Parathyroid adenoma (tissue), 2 donors: ENCODE results near the gene LRATD1.

Experiments used
- H2AFZ ChIP-seq: fragments of 300-600 bp; sonication (generic); one replicate; pipeline ENCODE4 v1.7.0; 2017; ENCODE audit warnings: antibody characterized with exemption, mild to moderate bottlenecking
- H3K27ac ChIP-seq: fragments of 300-600 bp; sonication (generic); one replicate; pipeline ENCODE4 v1.7.0; 2017
- H3K27me3 ChIP-seq: fragments of 300-600 bp; sonication (generic); one replicate; pipeline ENCODE4 v1.7.0; 2017; ENCODE audit warnings: low read length; ENCODE audit not compliant: control insufficient read depth, insufficient read depth
- H3K36me3 ChIP-seq: fragments of 300-600 bp; sonication (generic); one replicate; pipeline ENCODE4 v1.7.0; 2017; ENCODE audit warnings: low read length; ENCODE audit not compliant: control insufficient read depth, insufficient read depth
- H3K4me1 ChIP-seq: fragments of 300-600 bp; sonication (generic); one replicate; pipeline ENCODE4 v1.7.0; 2017; ENCODE audit warnings: control low read depth
- H3K4me2 ChIP-seq: fragments of 300-600 bp; sonication (generic); one replicate; pipeline ENCODE4 v1.7.0; 2017; ENCODE audit warnings: low read length
- H3K4me3 ChIP-seq: fragments of 300-600 bp; sonication (generic); one replicate; pipeline ENCODE4 v1.7.0; 2017; ENCODE audit warnings: low read depth, low read length
- H3K79me2 ChIP-seq: fragments of 300-600 bp; sonication (generic); one replicate; pipeline ENCODE4 v1.7.0; 2017; ENCODE audit warnings: control low read depth
- H3K9ac ChIP-seq: fragments of 300-600 bp; sonication (generic); one replicate; pipeline ENCODE4 v1.7.0; 2017; ENCODE audit warnings: mild to moderate bottlenecking
- H3K9me3 ChIP-seq: fragments of 300-600 bp; sonication (generic); one replicate; pipeline ENCODE4 v1.7.0; 2017; ENCODE audit warnings: low read length; ENCODE audit not compliant: control insufficient read depth
- CTCF ChIP-seq: fragments of 300-600 bp; sonication (generic); IDR thresholded peaks from one replicate; pipeline ENCODE4 v1.7.0; 2017; ENCODE audit warnings: antibody characterized with exemption, mild to moderate bottlenecking
- donor health status: primary hyperparathyroidism.

LRATD1 gene

GRCh38 chr2:14601156-14601770, 31.3 kb upstream of the LRATD1 start:
- Histone ChIP-seq H3K4me1 (no peaks in the 10 kb centered on the region), H3K4me3 (no peak overlapping the region), H3K4me2 (no peak overlapping the region), H2AFZ (no peak overlapping the region), H3K9me3 (no peaks in the 10 kb centered on the region), H3K27ac (no peak overlapping the region), H3K79me2 (no peaks in the 10 kb centered on the region), H3K27me3 (no peaks in the 10 kb centered on the region), H3K9ac (no peak overlapping the region), H3K36me3 (no peaks in the 10 kb centered on the region)
- no peak for TF ChIP-seq CTCF

- no peak overlapping the region for H3K9ac ChIP-seq
- no peak for TF ChIP-seq CTCF
- no peaks in the 10 kb centered on the region for H3K79me2 ChIP-seq
- no peaks in the 10 kb centered on the region for H3K4me1 ChIP-seq
- no peaks in the 10 kb centered on the region for H3K9me3 ChIP-seq
- no peaks in the 10 kb centered on the region for H3K27me3 ChIP-seq
- no peak overlapping the region for H3K4me2 ChIP-seq
- H3K4me3 ChIP-seq: no peak overlapping the region
- no peak overlapping the region for H3K27ac ChIP-seq
- no peak overlapping the region for H2AFZ ChIP-seq
- no peaks in the 10 kb centered on the region for H3K36me3 ChIP-seq
These were observed 30.2 kb upstream of the LRATD1 start for GRCh38 chr2:14602309-14602708.

- no peak for TF ChIP-seq CTCF
- Histone ChIP-seq H3K36me3 (no peaks in the 10 kb centered on the region), H3K9ac (no peak overlapping the region), H3K4me1 (no peaks in the 10 kb centered on the region), H3K27me3 (no peaks in the 10 kb centered on the region), H3K9me3 (no peaks in the 10 kb centered on the region), H2AFZ (no peak overlapping the region), H3K4me2 (no peak overlapping the region), H3K79me2 (no peaks in the 10 kb centered on the region), H3K27ac (no peak overlapping the region), H3K4me3 (no peak overlapping the region)
These were observed 28.8 kb upstream of the LRATD1 start for GRCh38 chr2:14603676-14604075.

- Histone ChIP-seq H3K9me3 (no peaks in the 10 kb centered on the region), H2AFZ (no peak overlapping the region), H3K4me1 (no peaks in the 10 kb centered on the region), H3K4me3 (no peak overlapping the region), H3K36me3 (no peaks in the 10 kb centered on the region), H3K27me3 (no peaks in the 10 kb centered on the region), H3K9ac (no peak overlapping the region), H3K4me2 (no peak overlapping the region), H3K27ac (no peak overlapping the region), H3K79me2 (no peaks in the 10 kb centered on the region)
- no peak for TF ChIP-seq CTCF
These were observed 24.3 kb upstream of the LRATD1 start for GRCh38 chr2:14608245-14608644.

- H2AFZ ChIP-seq: no peak overlapping the region
- H3K9me3 ChIP-seq: no peaks in the 10 kb centered on the region
- H3K4me3 ChIP-seq: no peak overlapping the region
- no peak overlapping the region for H3K27ac ChIP-seq
- H3K4me1 ChIP-seq: no peaks in the 10 kb centered on the region
- no peaks in the 10 kb centered on the region for H3K36me3 ChIP-seq
- H3K79me2 ChIP-seq: no peaks in the 10 kb centered on the region
- no peak for TF ChIP-seq CTCF
- no peak overlapping the region for H3K4me2 ChIP-seq
- no peak overlapping the region for H3K9ac ChIP-seq
- H3K27me3 ChIP-seq: no peaks in the 10 kb centered on the region
These were observed 18.5 kb upstream of the LRATD1 start for GRCh38 chr2:14614017-14614416.
